Measurements from ENCODE around the gene ARL4D. TPM values are rescaled to one million over a fixed set of nuclear protein-coding genes. Genes with fewer than 3 reads are reported as not detected.

The ARL4D gene
- total and polyA plus RNA-seq, 2 donors (not counting 3 experiments of a cell fraction or from before 2014, with no cell fraction given) = 3.8 to 4.1 TPM

- H3K27me3 ChIP-seq (ENCODE audit: control insufficient read depth in 2 of 2, insufficient read depth in 2 of 2, low read length in 2 of 2) = peaks cover 0 to 12% of the 10 kb centered on the region in 2 experiments
- H3K9ac ChIP-seq (replicated peaks; ENCODE audit: extremely low read depth, insufficient read depth, low read length) = no peak overlapping the region
- H3K4me2 ChIP-seq (ENCODE audit: insufficient read depth, low read length) = no peak overlapping the region
- DNase-seq (ENCODE audit: low read depth, low spot score) (no peak), FAIRE-seq (no peak)
- intact Hi-C loops (cut with micrococcal nuclease) (no loop called here), dilution Hi-C loops (cut with MboI; ENCODE audit: extremely low pct_ligation_motif_present, low sequenced_read_pairs) (no loop called here)
- no peak for TF ChIP-seq POLR2A (IDR thresholded peaks at IDR 0.05; ENCODE audit: low read depth, low read length)
- no peak for TF ChIP-seq FOS (IDR thresholded peaks at IDR 0.05; ENCODE audit: borderline replicate concordance, insufficient read depth, low read length)
- no peak for TF ChIP-seq JUN (IDR thresholded peaks at IDR 0.05; ENCODE audit: borderline replicate concordance, insufficient read depth, insufficient read length, low read depth)
- no peak for TF ChIP-seq MYC (IDR thresholded peaks at IDR 0.05; ENCODE audit: low read depth, low read length)
- TF ChIP-seq EZH2 (IDR thresholded peaks at IDR 0.05; ENCODE audit: borderline replicate concordance, low read depth, low read length, severe bottlenecking) = no peak
- CTCF ChIA-PET = interaction anchor here (1.6 to 1.7 kb wide), 2 partner anchors 10 to 73 kb away, joined by 4 read pairs; partner anchors contain the start of gene DHX8
- no peaks in the 10 kb centered on the region for H3K9me1 ChIP-seq (replicated peaks; ENCODE audit: control insufficient read depth, extremely low read depth, insufficient read depth, low read length)
- no peaks in the 10 kb centered on the region for H4K20me1 ChIP-seq (replicated peaks; ENCODE audit: control insufficient read depth, extremely low read depth, insufficient read depth, low read length)
- H3K4me1 ChIP-seq (ENCODE audit: control insufficient read depth, extremely low read depth, insufficient read depth, low read length) = no peaks in the 10 kb centered on the region
- no peaks in the 10 kb centered on the region for H3K36me3 ChIP-seq (ENCODE audit: control insufficient read depth in 2 of 2, extremely low read depth in 1 of 2, insufficient read depth in 2 of 2, low read length in 2 of 2)
- no peak overlapping the region for H3K27ac ChIP-seq (ENCODE audit: insufficient read depth, low read depth, low read length)
- H3K4me3 ChIP-seq (replicated peaks in 1 of 3; ENCODE audit: insufficient read depth in 1 of 3, low read depth in 1 of 3, low read length in 3 of 3) = no peak overlapping the region
- H2AFZ ChIP-seq (ENCODE audit: low read depth, low read length) = no peak overlapping the region
- POLR2A ChIA-PET = interaction anchor here (1.9 kb wide), 1 partner anchor 43 kb away, joined by 5 read pairs; no protein-coding TSS in a partner anchor
- no peaks in the 10 kb centered on the region for H3K79me2 ChIP-seq (ENCODE audit: control insufficient read depth, insufficient read depth, low read length)
- BruUV-seq (replicated peaks) = no TSS peak
- no peaks in the 10 kb centered on the region for H3K9me3 ChIP-seq (replicated peaks; ENCODE audit: control insufficient read depth, insufficient read depth, low read length)
These were observed 12.0 kb downstream of the ARL4D start for GRCh38 chr17:43410557-43411368.

DNA sequence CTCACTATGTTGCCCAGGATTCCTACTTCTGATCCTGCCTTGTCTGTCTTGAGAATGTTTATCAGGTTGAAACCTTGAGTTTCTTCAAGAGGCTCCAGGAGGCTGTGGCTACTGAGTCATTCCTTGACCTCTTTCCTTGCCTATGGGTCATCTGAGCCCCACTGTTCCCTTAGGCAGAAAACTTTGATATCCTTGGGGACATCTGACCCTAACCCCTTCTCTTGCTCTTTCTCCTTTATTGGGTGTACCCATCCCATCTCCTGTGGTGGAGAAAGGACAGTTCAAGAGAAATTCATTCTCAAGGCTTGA lies 12.5 kb downstream of the ARL4D start:
- Histone ChIP-seq H3K27ac (ENCODE audit: insufficient read depth, low read depth, low read length) (no peak overlapping the region), H3K9me1 (replicated peaks; ENCODE audit: control insufficient read depth, extremely low read depth, insufficient read depth, low read length) (no peaks in the 10 kb centered on the region), H3K9ac (replicated peaks; ENCODE audit: extremely low read depth, insufficient read depth, low read length) (no peak overlapping the region), H3K4me1 (ENCODE audit: control insufficient read depth, extremely low read depth, insufficient read depth, low read length) (no peaks in the 10 kb centered on the region), H3K79me2 (ENCODE audit: control insufficient read depth, insufficient read depth, low read length) (no peaks in the 10 kb centered on the region), H3K4me3 (replicated peaks in 1 of 3; ENCODE audit: insufficient read depth in 1 of 3, low read depth in 1 of 3, low read length in 3 of 3) (no peak overlapping the region), H3K4me2 (ENCODE audit: insufficient read depth, low read length) (no peak overlapping the region), H4K20me1 (replicated peaks; ENCODE audit: control insufficient read depth, extremely low read depth, insufficient read depth, low read length) (no peaks in the 10 kb centered on the region), H2AFZ (ENCODE audit: low read depth, low read length) (no peak overlapping the region), H3K27me3 (ENCODE audit: control insufficient read depth in 2 of 2, insufficient read depth in 2 of 2, low read length in 2 of 2) (peaks cover 0 to 12% of the 10 kb centered on the region in 2 experiments), H3K36me3 (ENCODE audit: control insufficient read depth in 2 of 2, extremely low read depth in 1 of 2, insufficient read depth in 2 of 2, low read length in 2 of 2) (no peaks in the 10 kb centered on the region), H3K9me3 (replicated peaks; ENCODE audit: control insufficient read depth, insufficient read depth, low read length) (no peaks in the 10 kb centered on the region)
- TF ChIP-seq EZH2 (IDR thresholded peaks at IDR 0.05; ENCODE audit: borderline replicate concordance, low read depth, low read length, severe bottlenecking) (no peak), MYC (IDR thresholded peaks at IDR 0.05; ENCODE audit: low read depth, low read length) (no peak), FOS (IDR thresholded peaks at IDR 0.05; ENCODE audit: borderline replicate concordance, insufficient read depth, low read length) (no peak), POLR2A (IDR thresholded peaks at IDR 0.05; ENCODE audit: low read depth, low read length) (no peak), POLR2AphosphoS5 (IDR thresholded peaks at IDR 0.05; ENCODE audit: insufficient read depth, low read depth, low read length) (no peak), MAX (IDR thresholded peaks at IDR 0.05; ENCODE audit: insufficient read depth, insufficient read length) (no peak), JUN (IDR thresholded peaks at IDR 0.05; ENCODE audit: borderline replicate concordance, insufficient read depth, insufficient read length, low read depth) (no peak), GATA2 (IDR thresholded peaks at IDR 0.05; ENCODE audit: insufficient read depth, insufficient read length, low read depth, low read length) (no peak)
- TF ChIP-seq, protein P1, sequence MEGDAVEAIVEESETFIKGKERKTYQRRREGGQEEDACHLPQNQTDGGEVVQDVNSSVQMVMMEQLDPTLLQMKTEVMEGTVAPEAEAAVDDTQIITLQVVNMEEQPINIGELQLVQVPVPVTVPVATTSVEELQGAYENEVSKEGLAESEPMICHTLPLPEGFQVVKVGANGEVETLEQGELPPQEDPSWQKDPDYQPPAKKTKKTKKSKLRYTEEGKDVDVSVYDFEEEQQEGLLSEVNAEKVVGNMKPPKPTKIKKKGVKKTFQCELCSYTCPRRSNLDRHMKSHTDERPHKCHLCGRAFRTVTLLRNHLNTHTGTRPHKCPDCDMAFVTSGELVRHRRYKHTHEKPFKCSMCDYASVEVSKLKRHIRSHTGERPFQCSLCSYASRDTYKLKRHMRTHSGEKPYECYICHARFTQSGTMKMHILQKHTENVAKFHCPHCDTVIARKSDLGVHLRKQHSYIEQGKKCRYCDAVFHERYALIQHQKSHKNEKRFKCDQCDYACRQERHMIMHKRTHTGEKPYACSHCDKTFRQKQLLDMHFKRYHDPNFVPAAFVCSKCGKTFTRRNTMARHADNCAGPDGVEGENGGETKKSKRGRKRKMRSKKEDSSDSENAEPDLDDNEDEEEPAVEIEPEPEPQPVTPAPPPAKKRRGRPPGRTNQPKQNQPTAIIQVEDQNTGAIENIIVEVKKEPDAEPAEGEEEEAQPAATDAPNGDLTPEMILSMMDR (IDR thresholded peaks at IDR 0.05; ENCODE audit: extremely low read depth in 1 of 2, insufficient read depth in 1 of 2, low read depth in 1 of 2, low read length in 2 of 2) = no peak
- intact Hi-C loops (cut with micrococcal nuclease) (no loop called here), dilution Hi-C loops (cut with MboI; ENCODE audit: extremely low pct_ligation_motif_present, low sequenced_read_pairs) (no loop called here)
- BruUV-seq (replicated peaks) = no TSS peak
- ChIA-PET CTCF (interaction anchor here (1.0 to 1.7 kb wide), 2 partner anchors 15 to 73 kb away, joined by 3 to 4 read pairs; partner anchors contain the start of gene DHX8), POLR2A (interaction anchor here (1.9 kb wide), 1 partner anchor 43 kb away, joined by 5 read pairs; no protein-coding TSS in a partner anchor)
- FAIRE-seq = no peak
- DNase-seq (ENCODE audit: low read depth, low spot score) = no peak

Data from endothelial cell of umbilical vein (primary cell).